Esophagus (tissue), 2 donors: ENCODE measurements around the gene DAD1. TPM values are rescaled to one million over a fixed set of nuclear protein-coding genes. Genes with fewer than 3 reads are reported as not detected.
"Not testable (repeated sequence)": the region's sequence is repeated elsewhere in the genome, so short reads cannot be mapped to it uniquely, and the experiment has no call there.

Experiments used
- H3K27ac ChIP-seq, 2 donors: one replicate each; pipeline ENCODE4 v1.5.1; 2013; ENCODE audit warnings: low read depth in 2 of 2, mild to moderate bottlenecking in 2 of 2, inconsistent platforms in 1 of 2, low read length in 1 of 2, moderate library complexity in 1 of 2
- H3K27me3 ChIP-seq, 2 donors: one replicate each; pipeline ENCODE4 v1.6.1; 2013; ENCODE audit warnings: low read length in 2 of 2, control low read depth in 1 of 2, mild to moderate bottlenecking in 1 of 2; ENCODE audit not compliant: insufficient read depth in 2 of 2, control insufficient read depth in 1 of 2
- H3K36me3 ChIP-seq, 2 donors: one replicate each; pipeline ENCODE4 v1.6.1; 2013; ENCODE audit warnings: low read length in 1 of 2; ENCODE audit not compliant: control insufficient read depth in 2 of 2, insufficient read depth in 2 of 2
- H3K4me1 ChIP-seq, 2 donors: one replicate each; pipeline ENCODE4 v1.6.1; 2013; ENCODE audit warnings: low read length in 1 of 2; ENCODE audit not compliant: control insufficient read depth in 2 of 2, insufficient read depth in 2 of 2
- H3K4me3 ChIP-seq, 2 donors: one replicate each; pipeline ENCODE4 v1.5.1; 2013; ENCODE audit warnings: low read length in 2 of 2, mild to moderate bottlenecking in 2 of 2, low read depth in 1 of 2, moderate library complexity in 1 of 2
- H3K9me3 ChIP-seq, 2 donors: one replicate each; pipeline ENCODE4 v1.6.1; 2013; ENCODE audit warnings: mild to moderate bottlenecking in 2 of 2, low read depth in 1 of 2, low read length in 1 of 2, moderate library complexity in 1 of 2; ENCODE audit not compliant: control insufficient read depth in 2 of 2, insufficient read depth in 1 of 2
- WGBS, 2 donors: extraction: QIAGEN DNeasy Blood & Tissue Kit; methylation state at CpG; one replicate each; pipeline ENCODE4 v1.1.7; 2013; 5-methylcytosine and 5-hydroxymethylcytosine counted together
- polyA plus RNA-seq, 2 donors: library from polyadenylated mRNA; stranded (reverse); fragments of 200-250 nt; gene quantifications; one replicate each; pipeline ENCODE4 v1.2.3, GENCODE V29; 2013
- donor health status: healthy with polysubstance abuse.
- donor health status: Bipolar disorder and iron deficiency.

The DAD1 gene
- polyA plus RNA-seq, 2 donors, result 77.9 to 243 TPM

GRCh38 chr14:22593601-22594000, 4.6 kb upstream of the DAD1 start:
- H3K4me1 ChIP-seq, result peaks cover 0 to 2% of the 10 kb centered on the region in 2 donors
- no peaks in the 10 kb centered on the region for H3K27me3 ChIP-seq
- 83 to 86% methylated on average over 2 of the region's 2 CpGs for WGBS, 2 donors
- no peak overlapping the region for H3K27ac ChIP-seq
- H3K36me3 ChIP-seq, result no peaks in the 10 kb centered on the region
- no peaks in the 10 kb centered on the region for H3K9me3 ChIP-seq
- H3K4me3 ChIP-seq, result no peak overlapping the region

GRCh38 chr14:22593189-22593588, 4.2 kb upstream of the DAD1 start:
- no peak overlapping the region for H3K4me3 ChIP-seq
- H3K4me1 ChIP-seq, result peaks cover 0 to 2% of the 10 kb centered on the region in 2 donors
- no peaks in the 10 kb centered on the region for H3K27me3 ChIP-seq
- no peaks in the 10 kb centered on the region for H3K9me3 ChIP-seq
- 60 to 62% methylated on average over 3 of the region's 3 CpGs for WGBS, 2 donors
- no peak overlapping the region for H3K27ac ChIP-seq
- H3K36me3 ChIP-seq, result no peaks in the 10 kb centered on the region

GRCh38 chr14:22588526-22589095, 413 bp downstream of the DAD1 start:
- H3K36me3 ChIP-seq, result peaks cover 0 to 3% of the 10 kb centered on the region in 2 donors
- H3K27ac ChIP-seq, result peak overlapping the region; percentile 95 to 96
- H3K4me1 ChIP-seq, result no peaks in the 10 kb centered on the region
- H3K4me3 ChIP-seq, result peak overlapping the region; percentile 76 to 84
- WGBS, 2 donors, result 1% methylated on average over 17 of the region's 17 CpGs
- no peaks in the 10 kb centered on the region for H3K9me3 ChIP-seq
- no peaks in the 10 kb centered on the region for H3K27me3 ChIP-seq

- not testable (repeated sequence) for H3K27me3 ChIP-seq, H3K4me1 ChIP-seq, H3K36me3 ChIP-seq, H3K9me3 ChIP-seq, H3K27ac ChIP-seq
- WGBS, 2 donors, result 61 to 71% methylated on average over 10 of the region's 10 CpGs
- peak overlapping the region in 1 of 2 donors; percentile 76 for H3K4me3 ChIP-seq
These were observed 1.2 kb downstream of the DAD1 start for GRCh38 chr14:22587677-22588422.

GRCh38 chr14:22587247-22587646, 1.8 kb downstream of the DAD1 start:
- no peaks in the 10 kb centered on the region for H3K9me3 ChIP-seq
- peaks cover 0 to 3% of the 10 kb centered on the region in 2 donors for H3K36me3 ChIP-seq
- H3K27ac ChIP-seq, result no peak overlapping the region
- H3K27me3 ChIP-seq, result no peaks in the 10 kb centered on the region
- no peak overlapping the region for H3K4me3 ChIP-seq
- H3K4me1 ChIP-seq, result no peaks in the 10 kb centered on the region
- WGBS, 2 donors, result 89 to 93% methylated on average over 5 of the region's 5 CpGs

GRCh38 chr14:22583994-22584393, 5.0 kb downstream of the DAD1 start:
- Histone ChIP-seq H3K27ac (no peak overlapping the region), H3K9me3 (no peaks in the 10 kb centered on the region), H3K4me3 (no peak overlapping the region), H3K4me1 (no peaks in the 10 kb centered on the region), H3K27me3 (no peaks in the 10 kb centered on the region), H3K36me3 (peaks cover 0 to 3% of the 10 kb centered on the region in 2 donors)
- WGBS, 2 donors, result 38 to 48% methylated on average over 1 of the region's 1 CpG

GRCh38 chr14:22580625-22581024, 8.4 kb downstream of the DAD1 start:
- Histone ChIP-seq H3K4me1 (no peaks in the 10 kb centered on the region), H3K27me3 (no peaks in the 10 kb centered on the region), H3K36me3 (peaks cover 0 to 3% of the 10 kb centered on the region in 2 donors), H3K27ac (no peak overlapping the region), H3K4me3 (no peak overlapping the region), H3K9me3 (no peaks in the 10 kb centered on the region)
- WGBS, 2 donors, result 49 to 77% methylated on average over 2 of the region's 2 CpGs

GRCh38 chr14:22579881-22580280, 9.1 kb downstream of the DAD1 start:
- no peaks in the 10 kb centered on the region for H3K9me3 ChIP-seq
- 85 to 88% methylated on average over 3 of the region's 3 CpGs for WGBS, 2 donors
- peaks cover 0 to 3% of the 10 kb centered on the region in 2 donors for H3K36me3 ChIP-seq

GRCh38 chr14:22579236-22579635, 9.8 kb downstream of the DAD1 start:
- Histone ChIP-seq H3K4me1 (no peaks in the 10 kb centered on the region), H3K27ac (no peak overlapping the region), H3K4me3 (no peak overlapping the region), H3K36me3 (peaks cover 0 to 3% of the 10 kb centered on the region in 2 donors), H3K9me3 (no peaks in the 10 kb centered on the region), H3K27me3 (no peaks in the 10 kb centered on the region)
- 62 to 72% methylated on average over 2 of the region's 2 CpGs for WGBS, 2 donors

More at GRCh38 chr14:22579881-22580280, 9.1 kb downstream of the DAD1 start:
- Histone ChIP-seq H3K4me1 (no peaks in the 10 kb centered on the region), H3K27ac (no peak overlapping the region), H3K27me3 (no peaks in the 10 kb centered on the region), H3K4me3 (no peak overlapping the region)
